Loucy (cell line): ENCODE measurements around the gene ALDH1A3.

Source experiments
- H2AFZ ChIP-seq: fragments of 200-600 bp; sonication (generic); 2 replicates; pipeline ENCODE4 v1.6.0; 2016; ENCODE audit warnings: antibody characterized with exemption, mild to moderate bottlenecking, low read length, moderate library complexity
- H3F3A ChIP-seq: fragments of 200-600 bp; 2 replicates; pipeline ENCODE4 v1.6.0; 2016; ENCODE audit warnings: antibody characterized with exemption, low read depth, mild to moderate bottlenecking
- H3K27me3 ChIP-seq: fragments of 200-600 bp; sonication (generic); 2 replicates; pipeline ENCODE4 v1.6.1; 2014; ENCODE audit warnings: low read length, mild to moderate bottlenecking; ENCODE audit not compliant: insufficient read depth, poor library complexity, severe bottlenecking
- H3K36me3 ChIP-seq: fragments of 200-600 bp; sonication (generic); 2 replicates; pipeline ENCODE4 v1.6.1; 2016; ENCODE audit warnings: low read length; ENCODE audit not compliant: insufficient read depth
- H3K4me1 ChIP-seq: fragments of 200-600 bp; sonication (generic); 2 replicates; pipeline ENCODE4 v1.5.1; 2014; ENCODE audit warnings: low read length, mild to moderate bottlenecking; ENCODE audit not compliant: insufficient read depth, poor library complexity, severe bottlenecking
- H3K4me2 ChIP-seq: fragments of 200-600 bp; sonication (generic); 2 replicates; pipeline ENCODE4 v1.6.0; 2014; ENCODE audit warnings: antibody characterized with exemption, low read length, low read depth, mild to moderate bottlenecking; ENCODE audit not compliant: poor library complexity, severe bottlenecking
- H3K4me3 ChIP-seq: fragments of 200-600 bp; sonication (generic); 2 replicates; pipeline ENCODE4 v1.5.1; 2014; ENCODE audit warnings: low read length, mild to moderate bottlenecking, mixed read lengths; ENCODE audit not compliant: poor library complexity, severe bottlenecking
- H3K79me2 ChIP-seq: fragments of 200-600 bp; sonication (generic); 2 replicates; pipeline ENCODE4 v1.6.1; 2014; ENCODE audit warnings: low read length; ENCODE audit not compliant: insufficient read depth
- H3K9ac ChIP-seq: fragments of 200-600 bp; sonication (generic); 2 replicates; pipeline ENCODE4 v1.6.0; 2014; ENCODE audit warnings: mild to moderate bottlenecking, low read depth, low read length, moderate library complexity; ENCODE audit not compliant: poor library complexity, severe bottlenecking
- H3K9me2 ChIP-seq: fragments of 200-600 bp; sonication (generic); replicated peaks from 2 replicates; pipeline ENCODE4 v1.6.1; 2016; ENCODE audit warnings: low read depth, low read length, mixed read lengths
- H3K9me3 ChIP-seq: fragments of 200-600 bp; sonication (generic); 2 replicates; pipeline ENCODE4 v1.6.1; 2014; ENCODE audit warnings: mild to moderate bottlenecking, antibody characterized with exemption, low read length, low read depth; ENCODE audit not compliant: insufficient read depth
- H4K20me1 ChIP-seq: fragments of 200-600 bp; sonication (generic); 2 replicates; pipeline ENCODE4 v1.6.0; 2014; ENCODE audit warnings: antibody characterized with exemption, low read length, mild to moderate bottlenecking; ENCODE audit not compliant: insufficient read depth, poor library complexity, severe bottlenecking
- CTCF ChIP-seq: fragments of 200-600 bp; sonication (generic); conservative IDR thresholded peaks from 2 replicates; pipeline ENCODE4 v1.5.1; 2014; ENCODE audit warnings: mild to moderate bottlenecking, antibody characterized with exemption, low read length
- EZH2phosphoT487 ChIP-seq: fragments of 200-600 bp; IDR thresholded peaks from 2 replicates; pipeline ENCODE4 v1.6.1; 2018; ENCODE audit warnings: antibody characterized with exemption, mild to moderate bottlenecking, moderate library complexity, borderline replicate concordance

ALDH1A3 gene

GRCh38 chr15:100836501-100836900 is 43.1 kb upstream of the ALDH1A3 start:
- no peak overlapping the region for H2AFZ ChIP-seq
- H4K20me1 ChIP-seq, result no peaks in the 10 kb centered on the region
- no peak for TF ChIP-seq EZH2phosphoT487
- no peaks in the 10 kb centered on the region for H3F3A ChIP-seq
- H3K36me3 ChIP-seq, result no peaks in the 10 kb centered on the region
- no peak overlapping the region for H3K4me3 ChIP-seq
- no peaks in the 10 kb centered on the region for H3K4me1 ChIP-seq
- H3K9me3 ChIP-seq, result no peaks in the 10 kb centered on the region
- H3K27me3 ChIP-seq, result no peaks in the 10 kb centered on the region
- no peak overlapping the region for H3K9ac ChIP-seq
- no peaks in the 10 kb centered on the region for H3K79me2 ChIP-seq
- no peak overlapping the region for H3K4me2 ChIP-seq
- H3K9me2 ChIP-seq, result no peaks in the 10 kb centered on the region

DNA sequence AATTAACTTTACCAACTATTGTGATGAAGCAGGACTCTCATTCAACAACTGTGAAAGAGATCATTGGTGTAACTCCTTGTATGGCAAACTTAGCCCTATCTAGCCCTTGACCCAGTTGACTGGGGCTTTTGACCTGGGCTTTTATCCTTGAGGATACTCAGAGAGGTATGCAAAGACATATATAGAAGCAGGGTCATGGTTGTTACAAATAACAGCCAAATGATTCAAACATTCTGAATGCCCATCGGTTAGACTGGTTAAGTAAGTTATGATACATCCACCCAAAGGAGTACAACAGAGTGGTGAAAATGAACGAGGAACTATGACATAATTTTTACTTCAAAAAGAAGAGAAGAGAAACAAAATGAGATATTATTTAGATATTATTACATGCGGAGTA is 38.2 kb upstream of the ALDH1A3 start:
- Histone ChIP-seq H3K9me3 (no peaks in the 10 kb centered on the region), H3K4me2 (no peak overlapping the region), H3K9me2 (no peaks in the 10 kb centered on the region), H3K36me3 (no peaks in the 10 kb centered on the region), H3K27me3 (no peaks in the 10 kb centered on the region), H3K9ac (no peak overlapping the region), H3K4me3 (no peak overlapping the region), H4K20me1 (no peaks in the 10 kb centered on the region), H3K4me1 (no peaks in the 10 kb centered on the region), H3K79me2 (no peaks in the 10 kb centered on the region), H2AFZ (no peak overlapping the region), H3F3A (no peaks in the 10 kb centered on the region)
- TF ChIP-seq EZH2phosphoT487 (no peak), CTCF (no peak)

DNA sequence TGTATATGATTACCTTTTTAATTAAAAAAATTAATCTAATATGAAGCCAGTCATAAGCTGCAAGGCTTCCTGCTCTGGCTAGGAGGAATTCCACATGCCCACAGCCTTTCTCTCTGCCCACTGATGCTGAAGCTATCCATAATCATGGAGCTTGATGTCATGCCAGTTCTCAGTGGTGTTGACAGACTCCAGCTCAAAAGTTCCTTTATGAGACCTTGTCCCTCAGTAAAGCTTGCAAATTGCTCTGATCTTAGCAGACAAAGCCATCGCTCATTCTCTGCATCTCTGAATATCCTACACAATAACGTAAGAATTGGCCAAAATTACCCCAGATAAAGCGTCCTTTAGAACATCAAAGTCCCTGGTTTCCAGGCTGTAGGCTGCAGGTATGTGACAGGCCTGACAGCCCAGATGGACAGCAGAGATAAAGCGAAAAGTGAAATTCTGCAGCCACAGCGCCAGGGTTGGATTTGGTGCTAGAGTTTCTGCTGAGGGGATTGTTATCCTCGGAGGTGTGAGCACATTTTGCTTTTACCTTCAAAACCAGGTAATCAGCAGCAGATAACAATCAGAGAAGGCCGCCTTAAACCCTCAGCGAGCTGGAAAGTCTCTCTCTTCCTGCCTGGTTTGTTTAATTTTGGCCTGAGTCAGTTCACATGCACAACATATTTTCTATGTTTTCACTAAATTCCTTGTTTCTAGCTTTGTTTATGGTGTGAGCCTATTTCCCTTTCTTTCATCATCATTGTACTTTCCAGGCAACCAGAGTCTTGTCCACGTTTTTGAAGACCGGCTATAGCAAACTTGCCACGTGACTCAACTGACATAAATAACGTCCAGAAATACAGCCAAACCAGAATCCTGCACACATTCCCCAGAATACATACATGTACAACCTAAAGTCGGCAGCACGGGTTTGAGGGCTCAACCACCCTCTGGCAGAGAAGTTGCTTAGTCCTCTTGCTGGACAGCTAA is 36.6 kb upstream of the ALDH1A3 start:
- Histone ChIP-seq H3K4me2 (no peak overlapping the region), H3K9me2 (no peaks in the 10 kb centered on the region), H3K79me2 (no peaks in the 10 kb centered on the region), H3F3A (no peaks in the 10 kb centered on the region), H4K20me1 (no peaks in the 10 kb centered on the region), H3K4me3 (no peak overlapping the region), H3K27me3 (no peaks in the 10 kb centered on the region), H2AFZ (no peak overlapping the region), H3K9ac (no peak overlapping the region), H3K36me3 (no peaks in the 10 kb centered on the region), H3K4me1 (no peaks in the 10 kb centered on the region), H3K9me3 (no peaks in the 10 kb centered on the region)
- no peak for TF ChIP-seq CTCF
- TF ChIP-seq EZH2phosphoT487, result no peak
